HG02981 (cell line): ENCODE data around the gene RBPMS2.

ENCODE experiments used
- ATAC-seq: cut with Tn5 transposase; IDR thresholded peaks from one replicate; pipeline ENCODE4 v1.9.1; 2021; ENCODE audit warnings: mild to moderate bottlenecking, moderate library complexity; ENCODE audit not compliant: unreplicated experiment

The RBPMS2 gene

DNA sequence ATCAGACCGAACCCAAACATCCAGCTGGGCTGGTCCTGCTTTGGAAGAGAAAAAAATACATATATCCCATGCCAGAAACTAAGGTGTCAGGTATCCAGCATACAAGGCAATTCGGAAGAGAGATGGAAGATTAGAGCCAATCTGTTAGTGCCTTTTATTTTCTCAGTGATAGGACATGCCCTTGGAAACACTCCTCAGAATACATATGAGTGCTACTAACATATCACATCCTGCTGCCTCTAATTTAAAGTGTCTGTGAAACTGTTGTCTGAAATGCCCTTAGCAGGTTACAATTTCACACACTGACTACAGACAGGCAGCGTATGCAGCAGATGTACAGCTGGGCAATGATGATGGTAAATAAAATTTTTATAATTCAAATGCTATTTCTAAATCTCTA, 78.9 kb downstream of the RBPMS2 start:
- no peak for ATAC-seq

DNA sequence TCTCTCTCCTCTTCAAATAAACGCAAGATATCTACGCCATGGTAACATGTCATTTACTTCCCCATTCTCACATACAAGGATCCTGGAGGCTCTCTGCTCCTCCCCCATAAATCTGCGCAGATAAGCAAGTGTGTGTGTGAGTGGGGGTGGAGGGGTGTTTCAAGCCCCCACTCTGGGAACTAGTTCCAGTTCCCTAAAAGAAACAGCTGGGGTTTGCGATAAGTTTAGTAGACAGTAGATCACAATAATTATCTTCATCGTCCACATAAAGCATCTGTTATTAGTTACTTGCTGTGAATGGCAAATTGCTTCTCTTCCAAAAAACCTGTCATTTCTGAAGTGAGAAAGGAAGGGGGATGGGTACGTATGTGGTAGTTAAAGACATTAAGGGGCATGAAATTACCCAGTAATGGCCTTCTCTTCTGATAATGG, 79.8 kb downstream of the RBPMS2 start:
- no peak for ATAC-seq

DNA sequence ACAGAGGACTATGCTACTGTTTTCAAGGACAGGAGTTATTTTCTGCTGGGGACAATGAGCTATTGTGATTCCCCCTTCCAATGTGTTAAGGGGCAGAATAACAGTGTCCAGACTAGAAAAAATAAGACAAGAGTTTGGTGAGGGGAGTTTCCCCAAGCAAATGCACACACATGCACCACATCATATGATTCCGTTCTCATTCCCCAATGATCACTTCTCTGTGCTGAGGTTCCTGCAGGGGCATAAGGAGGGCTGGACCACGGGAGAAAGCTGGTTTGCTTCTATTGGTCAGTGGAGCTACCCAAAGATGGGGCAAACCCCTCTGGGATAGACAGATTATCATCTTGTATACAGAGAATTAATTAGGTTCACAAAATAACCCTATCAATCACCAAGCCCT, 80.6 kb downstream of the RBPMS2 start:
- no peak for ATAC-seq

- ATAC-seq = no peak
Observed at GRCh38 chr15:64693134-64693533, 82.3 kb downstream of the RBPMS2 start.

GRCh38 chr15:64691896-64692565, 83.4 kb downstream of the RBPMS2 start:
- no peak for ATAC-seq

GRCh38 chr15:64690578-64691296, 84.7 kb downstream of the RBPMS2 start:
- no peak for ATAC-seq

DNA sequence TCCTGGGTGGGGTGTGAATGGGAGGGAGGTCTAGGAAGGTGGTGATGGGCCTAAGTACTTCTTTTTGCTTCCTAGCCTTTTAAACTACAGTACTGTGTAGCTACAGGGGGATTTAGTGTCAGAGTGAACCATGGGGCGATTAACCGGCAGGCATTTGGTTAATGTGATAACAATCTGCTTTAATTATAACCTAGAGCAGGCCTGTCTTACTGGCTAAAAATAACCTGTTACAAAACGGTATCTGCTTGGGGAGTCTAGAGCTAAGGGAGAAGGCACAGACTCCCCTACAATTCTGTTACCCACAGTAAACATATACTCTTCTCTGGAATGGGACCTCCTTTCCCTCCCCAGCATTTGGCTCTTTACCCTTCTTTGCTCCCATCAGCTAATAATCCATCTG, 85.4 kb downstream of the RBPMS2 start:
- no peak for ATAC-seq
